CD14-positive monocyte (primary cell): ENCODE data around the gene DOK5. TPM values are rescaled to one million over a fixed set of nuclear protein-coding genes. Genes with fewer than 3 reads are reported as not detected.

Source experiments
- DNase-seq, 3 donors: peaks; one replicate each; pipeline ENCODE4 v3.0.0-alpha.2; 2011 to 2022
- H2AFZ ChIP-seq: 2 replicates; pipeline ENCODE4 v1.6.0; 2012; ENCODE audit warnings: mild to moderate bottlenecking, low read depth, low read length, inconsistent platforms; ENCODE audit not compliant: insufficient read depth, poor library complexity, severe bottlenecking
- H3K27ac ChIP-seq, 2 donors: 1 replicate in 1 of 2; 2 replicates in 1 of 2; pipeline ENCODE4 v1.5.1; 2012 to 2013; ENCODE audit warnings: low read length in 2 of 2, control low read depth in 1 of 2, inconsistent platforms in 1 of 2, low read depth in 1 of 2, mild to moderate bottlenecking in 1 of 2
- H3K27me3 ChIP-seq, 2 donors: one replicate each; pipeline versions ENCODE4 v1.6.0 to v1.6.1; 2011 to 2013; ENCODE audit warnings: low read length in 2 of 2; ENCODE audit not compliant: control insufficient read depth in 2 of 2, insufficient read depth in 2 of 2
- H3K36me3 ChIP-seq, 2 donors: replicated peaks in 1 of 2; 1 replicate in 1 of 2; 2 replicates in 1 of 2; pipeline versions ENCODE4 v1.5.1 to v1.6.1; 2012 to 2013; ENCODE audit warnings: low read length in 2 of 2, control low read depth in 1 of 2, inconsistent platforms in 1 of 2, mild to moderate bottlenecking in 1 of 2; ENCODE audit not compliant: insufficient read depth in 2 of 2, control insufficient read depth in 1 of 2
- H3K4me1 ChIP-seq, 2 donors: 1 replicate in 1 of 2; 2 replicates in 1 of 2; pipeline versions ENCODE4 v1.5.1 to v1.6.1; 2012 to 2013; ENCODE audit warnings: low read length in 2 of 2, control low read depth in 1 of 2, inconsistent platforms in 1 of 2, mild to moderate bottlenecking in 1 of 2, moderate library complexity in 1 of 2; ENCODE audit not compliant: insufficient read depth in 2 of 2, control insufficient read depth in 1 of 2
- H3K4me2 ChIP-seq: replicated peaks from 2 replicates; pipeline ENCODE3; 2012; ENCODE audit warnings: low read length, moderate library complexity, mild to moderate bottlenecking; ENCODE audit not compliant: poor library complexity, severe bottlenecking; ENCODE audit errors: extremely low read depth
- H3K4me3 ChIP-seq, 3 experiments: fragments of 200-600 bp in 1 of 3; sonication (generic) in 1 of 3; replicated peaks in 1 of 3; 1 replicate in 2 of 3; 2 replicates in 1 of 3; pipeline ENCODE4 v1.5.1; 2011 to 2013; ENCODE audit warnings: low read length in 3 of 3, mild to moderate bottlenecking in 3 of 3, control low read depth in 2 of 3, low read depth in 2 of 3, inconsistent platforms in 1 of 3, moderate library complexity in 1 of 3
- H3K79me2 ChIP-seq: 2 replicates; pipeline ENCODE4 v1.6.0; 2012; ENCODE audit warnings: mild to moderate bottlenecking, control low read depth, inconsistent platforms, low read length, moderate library complexity; ENCODE audit not compliant: insufficient read depth
- H3K9ac ChIP-seq: 2 replicates; pipeline ENCODE4 v1.6.0; 2017; ENCODE audit warnings: low read length, mild to moderate bottlenecking; ENCODE audit not compliant: insufficient read depth, poor library complexity, severe bottlenecking
- H3K9me3 ChIP-seq, 2 donors: replicated peaks in 1 of 2; 1 replicate in 1 of 2; 2 replicates in 1 of 2; pipeline versions ENCODE4 v1.5.1 to v1.6.1; 2012 to 2013; ENCODE audit warnings: low read length in 2 of 2, control low read depth in 1 of 2; ENCODE audit not compliant: control insufficient read depth in 1 of 2, insufficient read depth in 1 of 2
- H4K20me1 ChIP-seq: 2 replicates; pipeline ENCODE4 v1.6.0; 2012; ENCODE audit warnings: mild to moderate bottlenecking, low read length, control low read depth, moderate library complexity; ENCODE audit not compliant: insufficient read depth
- H3K27ac Mint-ChIP-seq, 7 donors: one replicate each; pipeline ENCODE4 v1.8.0; 2020; ENCODE audit warnings: mild to moderate bottlenecking in 7 of 7, mixed read lengths in 7 of 7, moderate library complexity in 6 of 7, inconsistent platforms in 2 of 7
- H3K27me3 Mint-ChIP-seq, 3 donors: one replicate each; pipeline ENCODE4 v1.8.0; 2021 to 2022; ENCODE audit warnings: low read depth in 3 of 3, mild to moderate bottlenecking in 3 of 3, mixed read lengths in 3 of 3, moderate library complexity in 3 of 3, inconsistent platforms in 1 of 3
- H3K36me3 Mint-ChIP-seq, 2 donors: one replicate each; pipeline ENCODE4 v1.8.0; 2020; ENCODE audit warnings: mixed read lengths in 2 of 2, inconsistent platforms in 1 of 2, mild to moderate bottlenecking in 1 of 2
- H3K4me1 Mint-ChIP-seq: one replicate; pipeline ENCODE4 v1.8.0; 2020; ENCODE audit warnings: mild to moderate bottlenecking, mixed read lengths
- H3K4me3 Mint-ChIP-seq, 2 donors: one replicate each; pipeline ENCODE4 v1.8.0; 2020; ENCODE audit warnings: mild to moderate bottlenecking in 2 of 2, mixed read lengths in 2 of 2, moderate library complexity in 1 of 2
- H3K9me3 Mint-ChIP-seq, 7 donors: one replicate each; pipeline ENCODE4 v1.8.0; 2020 to 2022; ENCODE audit warnings: mixed read lengths in 7 of 7, mild to moderate bottlenecking in 6 of 7, moderate library complexity in 6 of 7, inconsistent platforms in 2 of 7
- CTCF ChIP-seq: fragments of 200-600 bp; IDR thresholded peaks from one replicate; pipeline ENCODE4 v1.8.0; 2022; ENCODE audit warnings: antibody characterized with exemption, mild to moderate bottlenecking
- WGBS: methylation state at CpG from one replicate; pipeline ENCODE4 v1.1.5; 2013; ENCODE audit warnings: missing lambda C conversion rate; ENCODE audit not compliant: insufficient coverage; 5-methylcytosine and 5-hydroxymethylcytosine counted together
- intact Hi-C, 2 donors: fragments of 100-400 bp; cut with micrococcal nuclease; formaldehyde crosslinking; loops; one replicate each; pipeline versions ENCODE4 v1.15.0 to v1.15.1; 2023
- polyA plus RNA-seq, 3 donors: library from polyadenylated mRNA; depleted of rRNA in 1 of 3; unstranded in 2 of 3; stranded (reverse) in 1 of 3; fragments of 300-500 nt in 2 of 3; fragments of >200 nt in 1 of 3; fragmentation: Illumina TruSeq in 2 of 3; gene quantifications; 1 replicate in 2 of 3; 2 replicates in 1 of 3; pipeline ENCODE4 v1.2.3, GENCODE V29; 2012 to 2021

DOK5 gene
- polyA plus RNA-seq, 3 donors = not detected

- H3K36me3 Mint-ChIP-seq = no peaks in the 10 kb centered on the region
- no peaks in the 10 kb centered on the region for H3K27me3 ChIP-seq
- peaks cover 0 to 13% (median 5%) of the 10 kb centered on the region in 7 donors for H3K9me3 Mint-ChIP-seq
- H3K4me1 ChIP-seq = no peaks in the 10 kb centered on the region
- H3K79me2 ChIP-seq = no peaks in the 10 kb centered on the region
- H3K4me2 ChIP-seq = no peak overlapping the region
- no CpG with 5 or more reads among the region's 2 CpGs for WGBS
- no peak overlapping the region for H3K4me3 ChIP-seq
- H3K27ac ChIP-seq = no peak overlapping the region
- peaks cover 0 to 1% (median 0%) of the 10 kb centered on the region in 3 donors for H3K27me3 Mint-ChIP-seq
- DNase-seq = no peak
- TF ChIP-seq CTCF = no peak
- no peaks in the 10 kb centered on the region for H3K9me3 ChIP-seq
- no peak overlapping the region for H3K9ac ChIP-seq
- no peak overlapping the region for H2AFZ ChIP-seq
- no peaks in the 10 kb centered on the region for H3K36me3 ChIP-seq
- intact Hi-C loops = no loop called here
- no peak overlapping the region for H3K27ac Mint-ChIP-seq
- H4K20me1 ChIP-seq = no peaks in the 10 kb centered on the region
- no peak overlapping the region for H3K4me3 Mint-ChIP-seq
- no peaks in the 10 kb centered on the region for H3K4me1 Mint-ChIP-seq
These were observed 81.0 kb downstream of the DOK5 start for GRCh38 chr20:54556406-54556805.

- no peak overlapping the region for H3K9ac ChIP-seq
These were observed 82.6 kb downstream of the DOK5 start for GRCh38 chr20:54557806-54558590.

More at GRCh38 chr20:54557806-54558590, 82.6 kb downstream of the DOK5 start:
- no peak for DNase-seq
- Histone ChIP-seq H3K27me3 (no peaks in the 10 kb centered on the region), H3K4me1 (no peaks in the 10 kb centered on the region), H3K36me3 (no peaks in the 10 kb centered on the region), H3K9me3 (no peaks in the 10 kb centered on the region), H3K27ac (no peak overlapping the region), H3K4me3 (no peak overlapping the region), H2AFZ (no peak overlapping the region), H4K20me1 (no peaks in the 10 kb centered on the region), H3K79me2 (no peaks in the 10 kb centered on the region), H3K4me2 (no peak overlapping the region)
- no peaks in the 10 kb centered on the region for H3K4me1 Mint-ChIP-seq
- no peak for TF ChIP-seq CTCF
- H3K27me3 Mint-ChIP-seq = peaks cover 0 to 1% (median 0%) of the 10 kb centered on the region in 3 donors
- H3K27ac Mint-ChIP-seq = no peak overlapping the region
- peaks cover 0 to 10% (median 5%) of the 10 kb centered on the region in 7 donors for H3K9me3 Mint-ChIP-seq
- H3K36me3 Mint-ChIP-seq = no peaks in the 10 kb centered on the region
- no peak overlapping the region for H3K4me3 Mint-ChIP-seq
- no CpG with 5 or more reads among the region's 3 CpGs for WGBS
- intact Hi-C loops = no loop called here
